ENCODE measurements around the gene VPS9D1.

- TF ChIP-seq CTCF (IDR thresholded peaks at IDR 0.05) (no peak), POLR2AphosphoS5 (IDR thresholded peaks at IDR 0.05) (no peak), POLR2A (IDR thresholded peaks at IDR 0.05) (no peak), EP300 (IDR thresholded peaks at IDR 0.05) (no peak)
These were observed 29.3 kb downstream of the VPS9D1 start for GRCh38 chr16:89691231-89691985.
